Gastroesophageal sphincter (tissue), 4 donors: ENCODE data around the gene SLC2A4. TPM values are rescaled to one million over a fixed set of nuclear protein-coding genes. Genes with fewer than 3 reads are reported as not detected.

Experiments
- ATAC-seq: fragments of 150-250 bp; one replicate; pipeline ENCODE4 v1.9.1; 2016; ENCODE audit warnings: mild to moderate bottlenecking, moderate library complexity
- H3K27ac ChIP-seq, 4 donors: fragments of 200-600 bp; sonication (generic) in 3 of 4; 1 replicate in 3 of 4; 2 replicates in 1 of 4; pipeline ENCODE4 v1.5.1; 2016 to 2019
- H3K27me3 ChIP-seq: fragments of 200-600 bp; sonication (generic); one replicate; pipeline ENCODE4 v1.5.1; 2019
- H3K36me3 ChIP-seq, 2 donors: fragments of 200-600 bp; sonication (generic); one replicate each; pipeline ENCODE4 v1.5.1; 2019; ENCODE audit warnings: control low read depth in 1 of 2
- H3K4me1 ChIP-seq, 3 donors: fragments of 200-600 bp; sonication (generic); 1 replicate in 2 of 3; 2 replicates in 1 of 3; pipeline ENCODE4 v1.5.1; 2016 to 2019; ENCODE audit warnings: control low read depth in 2 of 3
- H3K4me3 ChIP-seq, 2 donors: fragments of 200-600 bp; sonication (generic); one replicate each; pipeline ENCODE4 v1.5.1; 2019; ENCODE audit warnings: mild to moderate bottlenecking in 1 of 2, moderate library complexity in 1 of 2
- H3K9me3 ChIP-seq, 3 donors: fragments of 200-600 bp; sonication (generic); one replicate each; pipeline ENCODE4 v1.5.1; 2017 to 2019; ENCODE audit warnings: control low read depth in 2 of 3
- CTCF ChIP-seq, 4 experiments: fragments of 200-600 bp in 2 of 4; fragments of 450-650 bp in 2 of 4; sonication (generic) in 1 of 4; IDR thresholded peaks; one replicate each; pipeline ENCODE4 v1.5.1; 2017 to 2019; ENCODE audit warnings: antibody characterized with exemption in 4 of 4, mild to moderate bottlenecking in 2 of 4, moderate library complexity in 2 of 4
- EP300 ChIP-seq: sonication (generic); formaldehyde crosslinking; IDR thresholded peaks from one replicate; pipeline ENCODE4 v1.6.1; 2017; ENCODE audit warnings: antibody characterized with exemption, mild to moderate bottlenecking
- POLR2A ChIP-seq, 2 donors: fragments of 450-650 bp; IDR thresholded peaks; one replicate each; pipeline ENCODE4 v1.6.1; 2017; ENCODE audit warnings: antibody characterized with exemption in 2 of 2, mild to moderate bottlenecking in 2 of 2, moderate library complexity in 1 of 2
- POLR2AphosphoS5 ChIP-seq: sonication (generic); formaldehyde crosslinking; IDR thresholded peaks from one replicate; pipeline ENCODE4 v1.6.1; 2017; ENCODE audit warnings: antibody characterized with exemption
- WGBS, 2 donors: methylation state at CpG; one replicate each; pipeline ENCODE4 v1.1.5; 2018; ENCODE audit warnings: low coverage in 1 of 2; 5-methylcytosine and 5-hydroxymethylcytosine counted together
- total RNA-seq, 4 donors: library from RNA; depleted of rRNA; stranded (reverse); fragments of >200 nt; gene quantifications; one replicate each; pipeline ENCODE4 v1.1.0, GENCODE V29; 2016

SLC2A4 gene
- total RNA-seq, 4 donors from 2014 or later, result 71.8 to 200 (median 149) TPM

- ATAC-seq, result no peak
- H3K27ac ChIP-seq, result no peak overlapping the region
- WGBS, 2 donors, result no CpG with 5 or more reads among the region's 3 CpGs
- peaks cover 0 to 24% (median 8%) of the 10 kb centered on the region in 3 donors for H3K4me1 ChIP-seq
- no peaks in the 10 kb centered on the region for H3K27me3 ChIP-seq
- peaks cover 0 to 77% of the 10 kb centered on the region in 2 donors for H3K36me3 ChIP-seq
- TF ChIP-seq EP300 (no peak), CTCF (IDR thresholded peaks at IDR 0.05) (no peak), POLR2AphosphoS5 (no peak), POLR2A (IDR thresholded peaks at IDR 0.05) (no peak)
- H3K9me3 ChIP-seq, result no peaks in the 10 kb centered on the region
- H3K4me3 ChIP-seq, result no peak overlapping the region
Measured at GRCh38 chr17:7324438-7324779, 42.9 kb downstream of the SLC2A4 start.

DNA sequence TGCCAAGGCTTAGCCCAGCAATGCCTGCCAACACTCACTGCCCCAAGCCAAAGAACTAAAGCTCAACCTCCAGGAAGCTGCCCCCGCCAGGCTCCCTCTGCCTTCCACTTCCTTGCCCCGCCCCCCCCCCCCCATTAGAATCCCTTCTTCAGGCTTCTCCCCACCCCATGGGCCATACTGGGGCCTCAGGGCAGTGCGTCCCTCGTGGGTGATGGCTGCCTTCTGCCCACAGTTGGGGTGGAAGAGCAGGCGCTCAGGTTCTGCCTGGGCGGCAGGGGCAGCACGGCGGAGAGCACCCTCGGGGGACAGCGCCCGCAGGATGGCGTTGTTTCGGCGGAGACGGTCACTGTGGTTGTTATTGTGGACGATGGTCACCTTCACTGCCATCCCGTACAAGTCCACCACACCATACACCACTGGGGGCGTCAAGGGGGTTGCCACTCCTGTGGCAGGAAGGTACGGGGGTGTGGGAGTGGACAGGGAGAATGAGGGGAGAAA lies 43.6 kb downstream of the SLC2A4 start:
- ATAC-seq, result no peak
- Histone ChIP-seq H3K4me3 (no peak overlapping the region), H3K27me3 (no peaks in the 10 kb centered on the region), H3K4me1 (peaks cover 0 to 26% (median 8%) of the 10 kb centered on the region in 3 donors), H3K27ac (no peak overlapping the region), H3K9me3 (no peaks in the 10 kb centered on the region), H3K36me3 (peaks cover 0 to 71% of the 10 kb centered on the region in 2 donors)
- no peak for TF ChIP-seq POLR2AphosphoS5
- TF ChIP-seq CTCF (IDR thresholded peaks at IDR 0.05), result no peak
- no CpG with 5 or more reads among the region's 19 CpGs for WGBS, 2 donors

DNA sequence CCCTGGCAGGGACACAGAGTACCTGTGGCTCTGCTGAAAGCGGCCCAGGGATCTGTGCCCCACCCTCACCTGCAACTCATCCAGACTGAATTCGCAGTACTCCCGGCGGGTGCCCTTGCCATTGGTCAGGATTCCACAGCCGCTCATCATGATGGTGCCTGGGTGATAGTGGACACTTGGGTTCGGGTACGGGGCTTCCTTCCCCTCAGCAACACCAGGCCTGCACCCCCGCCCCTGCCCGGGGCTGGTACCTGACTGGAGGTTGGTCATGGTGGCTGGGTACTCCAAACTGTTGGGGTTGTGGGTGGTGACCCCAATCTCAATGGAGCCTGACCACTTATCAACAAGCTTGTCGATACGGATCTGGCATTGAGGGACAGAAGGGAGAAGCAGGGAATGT lies 44.7 kb downstream of the SLC2A4 start:
- H3K4me1 ChIP-seq, result peaks cover 0 to 36% (median 14%) of the 10 kb centered on the region in 3 donors
- no peak for ATAC-seq
- H3K9me3 ChIP-seq, result no peaks in the 10 kb centered on the region
- no peak for TF ChIP-seq EP300
- no peak for TF ChIP-seq POLR2AphosphoS5
- WGBS, 2 donors, result 50 to 62% methylated on average over 1 to 2 of the region's 11 CpGs
- H3K36me3 ChIP-seq, result peaks cover 0 to 60% of the 10 kb centered on the region in 2 donors
- no peaks in the 10 kb centered on the region for H3K27me3 ChIP-seq
- no peak overlapping the region for H3K27ac ChIP-seq
- no peak overlapping the region for H3K4me3 ChIP-seq

GRCh38 chr17:7327056-7327455 lies 45.5 kb downstream of the SLC2A4 start:
- H3K27ac ChIP-seq, result no peak overlapping the region

DNA sequence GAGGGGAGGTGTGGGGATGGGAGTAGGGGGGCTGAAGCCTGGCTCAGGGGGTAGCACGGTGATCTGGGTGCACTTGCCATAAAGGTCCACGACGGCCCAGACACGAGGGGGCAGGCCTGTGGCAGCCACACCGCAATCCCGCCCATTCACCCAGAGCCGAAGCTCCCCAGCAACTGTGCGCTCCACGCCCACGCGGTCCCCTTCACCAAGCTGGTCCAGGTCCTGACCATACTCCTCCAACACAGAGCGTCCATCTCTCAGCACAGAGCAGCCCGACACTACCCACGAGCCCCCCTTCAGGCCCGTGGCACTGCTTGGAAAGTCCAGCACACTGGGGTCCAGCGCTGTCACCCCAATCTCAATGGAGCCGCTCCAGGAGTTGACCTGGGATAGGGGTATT lies 46.0 kb downstream of the SLC2A4 start:
- H3K27ac ChIP-seq, result no peak overlapping the region
- WGBS, 2 donors, result 90% methylated on average over 2 of the region's 17 CpGs; no CpG with 5 or more reads in 1 of the 2 donors
- TF ChIP-seq EP300, result no peak
- no peak for TF ChIP-seq POLR2AphosphoS5
- TF ChIP-seq POLR2A (IDR thresholded peaks at IDR 0.05), result no peak
- no peak for TF ChIP-seq CTCF (IDR thresholded peaks at IDR 0.05)
- no peak overlapping the region for H3K4me3 ChIP-seq
- no peaks in the 10 kb centered on the region for H3K9me3 ChIP-seq
- no peak for ATAC-seq
- peaks cover 0 to 47% of the 10 kb centered on the region in 2 donors for H3K36me3 ChIP-seq
- no peaks in the 10 kb centered on the region for H3K27me3 ChIP-seq
- H3K4me1 ChIP-seq, result peaks cover 0 to 36% (median 14%) of the 10 kb centered on the region in 3 donors

More at GRCh38 chr17:7327056-7327455, 45.5 kb downstream of the SLC2A4 start:
- H3K4me1 ChIP-seq, result peaks cover 0 to 36% (median 14%) of the 10 kb centered on the region in 3 donors
- no peak overlapping the region for H3K4me3 ChIP-seq
- TF ChIP-seq POLR2A (IDR thresholded peaks at IDR 0.05), result no peak
- no peak for TF ChIP-seq CTCF (IDR thresholded peaks at IDR 0.05)
- TF ChIP-seq POLR2AphosphoS5, result no peak
- TF ChIP-seq EP300, result no peak
- H3K36me3 ChIP-seq, result peaks cover 0 to 51% of the 10 kb centered on the region in 2 donors
- H3K27me3 ChIP-seq, result no peaks in the 10 kb centered on the region
- 83% methylated on average over 6 of the region's 7 CpGs; no CpG with 5 or more reads in 1 of the 2 donors for whole genome bisulfite sequencing, 2 donors
- no peaks in the 10 kb centered on the region for H3K9me3 ChIP-seq
- ATAC-seq, result no peak
